ENCODE results near the gene OXER1. TPM values are rescaled to one million over a fixed set of nuclear protein-coding genes. Genes with fewer than 3 reads are reported as not detected.

OXER1 gene
- total RNA-seq, 2 donors from 2014 or later, result 0.47 to 0.48 TPM

DNA sequence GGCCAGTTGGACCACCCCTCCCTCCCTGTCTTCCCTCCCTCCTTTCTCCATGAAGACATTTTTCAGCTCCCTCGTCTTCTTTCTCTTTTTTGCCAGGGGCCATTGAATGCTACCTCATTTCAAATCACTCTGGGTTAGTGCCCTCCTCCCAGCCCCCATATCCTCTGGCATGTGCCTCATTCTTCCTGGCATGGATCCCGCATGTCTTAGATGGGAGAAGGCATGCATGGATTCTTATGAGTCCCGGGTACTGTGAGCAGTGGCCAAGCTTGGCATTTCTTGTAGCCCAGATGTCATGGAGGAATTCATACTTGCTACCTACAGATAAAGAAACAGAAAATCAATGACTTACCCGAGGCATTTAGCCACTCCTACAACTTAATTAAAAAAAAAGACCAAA lies 37.4 kb upstream of the OXER1 start:
- H3K27ac ChIP-seq, result no peak overlapping the region
- no peaks in the 10 kb centered on the region for H3K27me3 ChIP-seq
- H3K36me3 ChIP-seq, result no peaks in the 10 kb centered on the region
- no peak for DNase-seq (ENCODE audit: low spot score)
- peaks cover 0 to 9% of the 10 kb centered on the region in 2 donors for H3K4me1 ChIP-seq
- H3K4me3 ChIP-seq, result no peak overlapping the region
- TF ChIP-seq, protein P1, sequence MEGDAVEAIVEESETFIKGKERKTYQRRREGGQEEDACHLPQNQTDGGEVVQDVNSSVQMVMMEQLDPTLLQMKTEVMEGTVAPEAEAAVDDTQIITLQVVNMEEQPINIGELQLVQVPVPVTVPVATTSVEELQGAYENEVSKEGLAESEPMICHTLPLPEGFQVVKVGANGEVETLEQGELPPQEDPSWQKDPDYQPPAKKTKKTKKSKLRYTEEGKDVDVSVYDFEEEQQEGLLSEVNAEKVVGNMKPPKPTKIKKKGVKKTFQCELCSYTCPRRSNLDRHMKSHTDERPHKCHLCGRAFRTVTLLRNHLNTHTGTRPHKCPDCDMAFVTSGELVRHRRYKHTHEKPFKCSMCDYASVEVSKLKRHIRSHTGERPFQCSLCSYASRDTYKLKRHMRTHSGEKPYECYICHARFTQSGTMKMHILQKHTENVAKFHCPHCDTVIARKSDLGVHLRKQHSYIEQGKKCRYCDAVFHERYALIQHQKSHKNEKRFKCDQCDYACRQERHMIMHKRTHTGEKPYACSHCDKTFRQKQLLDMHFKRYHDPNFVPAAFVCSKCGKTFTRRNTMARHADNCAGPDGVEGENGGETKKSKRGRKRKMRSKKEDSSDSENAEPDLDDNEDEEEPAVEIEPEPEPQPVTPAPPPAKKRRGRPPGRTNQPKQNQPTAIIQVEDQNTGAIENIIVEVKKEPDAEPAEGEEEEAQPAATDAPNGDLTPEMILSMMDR (IDR thresholded peaks at IDR 0.05), result no peak
- H3K9me3 ChIP-seq, result no peaks in the 10 kb centered on the region

DNA sequence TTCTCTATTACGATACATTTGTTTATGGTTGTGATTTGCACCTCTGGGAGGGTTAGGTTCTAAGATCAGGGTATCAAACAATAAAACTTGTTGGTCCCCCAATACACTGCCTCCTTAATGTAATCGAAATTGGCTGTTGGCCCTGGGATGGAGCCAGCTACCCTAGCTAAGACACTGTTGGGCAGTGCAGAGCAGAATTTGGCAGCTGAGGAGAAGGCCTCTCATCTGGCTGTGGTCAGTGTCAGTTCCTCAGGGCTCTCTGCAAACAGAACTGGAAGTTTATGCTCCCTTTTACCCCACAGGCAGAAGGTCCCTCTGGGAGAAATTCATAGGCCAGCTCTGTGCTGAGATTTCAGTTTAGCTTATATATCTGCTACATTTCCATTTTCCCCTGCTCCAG lies 37.0 kb upstream of the OXER1 start:
- H3K4me3 ChIP-seq, result no peak overlapping the region
- H3K27ac ChIP-seq, result no peak overlapping the region
- H3K9me3 ChIP-seq, result no peaks in the 10 kb centered on the region
- TF ChIP-seq, protein P1 (IDR thresholded peaks at IDR 0.05), result no peak
- no peaks in the 10 kb centered on the region for H3K27me3 ChIP-seq
- DNase-seq (ENCODE audit: low spot score), result no peak
- no peaks in the 10 kb centered on the region for H3K36me3 ChIP-seq
- H3K4me1 ChIP-seq, result peaks cover 0 to 9% of the 10 kb centered on the region in 2 donors

DNA sequence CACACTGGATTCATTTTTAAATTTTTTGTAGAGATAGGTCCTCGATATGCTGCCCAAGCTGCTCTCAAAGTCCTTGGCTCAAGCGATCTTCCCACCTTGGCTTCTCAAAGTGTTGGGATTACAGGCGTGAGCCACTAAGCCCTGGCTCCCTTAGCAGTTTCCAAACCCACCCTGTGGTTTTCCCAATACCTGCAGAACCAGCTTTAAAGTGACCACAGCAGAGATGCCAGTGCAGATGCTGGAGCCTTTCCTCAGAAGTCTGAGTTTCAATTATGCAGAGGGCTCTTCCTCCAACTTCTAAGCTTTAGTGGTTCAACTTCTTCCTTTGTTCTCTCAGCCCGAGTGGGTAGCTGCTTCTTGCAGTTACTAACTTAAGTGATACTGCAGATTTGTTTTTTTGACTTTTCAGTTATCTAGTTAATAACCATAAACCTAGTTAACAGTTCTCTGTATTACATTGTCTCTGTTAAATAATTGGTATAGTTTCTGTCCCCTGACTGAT lies 36.6 kb upstream of the OXER1 start:
- Histone ChIP-seq H3K36me3 (no peaks in the 10 kb centered on the region), H3K27me3 (no peaks in the 10 kb centered on the region), H3K9me3 (no peaks in the 10 kb centered on the region), H3K4me3 (no peak overlapping the region), H3K4me1 (peaks cover 0 to 9% of the 10 kb centered on the region in 2 donors), H3K27ac (no peak overlapping the region)
- TF ChIP-seq, protein P1 (IDR thresholded peaks at IDR 0.05), result no peak
- no peak for DNase-seq (ENCODE audit: low spot score)

DNA sequence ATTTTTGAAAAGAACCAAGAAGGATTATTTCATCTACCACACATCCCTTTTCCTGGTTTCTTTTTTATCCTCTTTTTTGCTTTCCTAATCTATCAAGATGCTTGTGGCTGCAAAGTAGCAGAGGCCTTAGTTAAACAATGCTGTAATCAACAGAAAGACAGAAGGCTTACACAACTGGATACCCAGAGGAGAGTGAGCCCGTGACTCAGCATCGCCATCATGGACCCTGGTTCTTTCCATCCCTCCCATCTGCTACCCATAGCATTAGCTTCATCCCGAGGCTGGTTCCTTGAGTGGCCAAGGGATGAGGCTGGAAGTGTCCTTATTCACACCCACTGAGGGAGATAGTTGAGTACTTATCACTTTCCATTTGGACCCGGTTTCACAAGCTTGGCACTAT lies 35.9 kb upstream of the OXER1 start:
- Histone ChIP-seq H3K36me3 (no peaks in the 10 kb centered on the region), H3K4me1 (peaks cover 0 to 9% of the 10 kb centered on the region in 2 donors), H3K4me3 (no peak overlapping the region), H3K27ac (no peak overlapping the region), H3K27me3 (no peaks in the 10 kb centered on the region), H3K9me3 (no peaks in the 10 kb centered on the region)
- TF ChIP-seq, protein P1 (IDR thresholded peaks at IDR 0.05), result no peak
- DNase-seq (ENCODE audit: low spot score), result no peak

DNA sequence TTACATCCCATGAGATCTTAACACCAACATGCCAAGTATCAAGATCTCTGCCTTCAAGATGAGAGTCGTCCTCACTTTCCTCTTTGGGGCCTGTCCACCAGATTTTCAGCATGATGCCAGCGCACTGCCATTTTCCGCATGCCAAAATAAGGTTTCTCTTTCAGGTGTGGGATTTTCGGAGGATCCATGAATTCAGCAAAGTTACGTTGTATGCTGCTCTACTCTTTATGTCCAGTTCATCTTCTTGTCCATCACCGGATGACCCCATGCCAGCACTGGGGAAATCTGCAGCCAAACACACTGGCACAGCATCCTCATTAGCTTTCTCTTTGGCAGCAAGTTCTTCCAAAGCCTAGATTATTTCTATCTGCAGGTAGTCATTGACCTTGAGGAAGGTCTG lies 33.3 kb upstream of the OXER1 start:
- Histone ChIP-seq H3K9me3 (no peaks in the 10 kb centered on the region), H3K27me3 (no peaks in the 10 kb centered on the region), H3K27ac (no peak overlapping the region), H3K36me3 (no peaks in the 10 kb centered on the region), H3K4me1 (peaks cover 0 to 22% of the 10 kb centered on the region in 2 donors), H3K4me3 (no peak overlapping the region)
- no peak for DNase-seq (ENCODE audit: low spot score)
- TF ChIP-seq, protein P1 (IDR thresholded peaks at IDR 0.05), result no peak

Measured in right atrium auricular region (tissue), 2 donors.